ENCODE measurements around the gene AHNAK.

The AHNAK gene

DNA sequence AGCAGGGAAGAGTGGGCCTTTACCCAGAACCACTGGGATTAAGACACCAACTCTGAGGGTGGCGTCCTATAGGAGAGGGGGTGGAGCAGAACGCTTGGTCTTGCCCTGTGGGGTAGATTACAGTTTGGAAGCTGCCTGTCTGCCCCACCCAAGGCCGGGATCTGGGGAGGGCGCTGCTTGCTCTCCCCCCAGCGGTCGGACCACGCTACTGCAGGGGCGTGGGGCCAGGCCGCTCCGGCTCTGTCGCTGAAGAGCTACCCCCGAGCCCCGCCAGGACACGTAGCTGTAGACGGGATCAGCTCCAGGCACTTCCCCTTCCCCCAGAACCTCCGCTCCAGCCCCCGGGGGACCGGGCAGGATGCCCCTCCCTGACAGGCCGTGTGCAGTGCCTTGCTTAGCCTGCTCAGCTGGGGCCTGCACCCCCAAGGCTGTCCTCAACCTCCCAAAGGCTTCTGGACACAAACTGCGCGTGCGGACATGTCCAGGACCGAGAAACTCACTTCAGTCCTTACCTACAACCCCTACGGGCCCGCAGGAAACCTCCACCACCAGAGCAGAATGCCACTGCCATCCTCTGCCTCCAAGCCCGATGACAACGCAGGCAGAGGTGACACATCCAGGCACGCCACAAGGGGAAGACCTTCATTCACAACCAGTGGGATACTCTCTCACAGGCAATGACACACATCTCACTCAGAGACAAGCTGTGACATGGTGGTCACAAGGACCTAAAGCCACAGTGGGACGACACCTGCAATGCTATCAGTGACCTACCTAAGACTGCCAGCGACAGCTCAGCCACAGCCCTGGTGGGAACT lies 3.6 kb downstream of the AHNAK start:
- peaks cover 27% of the 10 kb centered on the region for H3K79me1 ChIP-seq (ENCODE audit: low read length)
- H3K18ac ChIP-seq (ENCODE audit: low read length), result peak overlapping the region; percentile 40
- H2BK120ac ChIP-seq (ENCODE audit: low read depth, low read length), result no peak overlapping the region
- H3K79me2 ChIP-seq (ENCODE audit: control insufficient read depth, insufficient read depth, low read length), result peaks cover 56% of the 10 kb centered on the region
- H3K9ac ChIP-seq (ENCODE audit: low read length), result peak overlapping the region; percentile 94
- H4K8ac ChIP-seq (ENCODE audit: low read depth, low read length), result no peak overlapping the region
- no CpG with 5 or more reads among the region's 30 CpGs for WGBS (ENCODE audit: extremely low coverage, insufficient coverage, low lambda C conversion rate)
- H3K4ac ChIP-seq (ENCODE audit: low read depth, low read length), result no peak overlapping the region
- H3K27me3 ChIP-seq (ENCODE audit: insufficient read depth, low read length, poor library complexity), result no peaks in the 10 kb centered on the region
- H3K4me2 ChIP-seq (ENCODE audit: low read length), result peak overlapping the region; percentile 60
- no peak overlapping the region for H2BK15ac ChIP-seq (replicated peaks; ENCODE audit: low read depth)
- peak overlapping the region; percentile 37 for H3K23ac ChIP-seq (ENCODE audit: low read length)
- peak overlapping the region; percentile 80 for H2AK5ac ChIP-seq (ENCODE audit: low read length)
- H3K27ac ChIP-seq (ENCODE audit: low read depth, low read length), result peak overlapping the region; percentile 17
- H3K56ac ChIP-seq (ENCODE audit: low read length), result peak overlapping the region; percentile 99
- H4K5ac ChIP-seq (ENCODE audit: low read length), result no peak overlapping the region
- no peaks in the 10 kb centered on the region for H3K36me3 ChIP-seq (ENCODE audit: control insufficient read depth, insufficient read depth, low read length)
- H3K4me1 ChIP-seq (ENCODE audit: control insufficient read depth, low read depth, low read length), result peaks cover 10% of the 10 kb centered on the region
- H2BK5ac ChIP-seq (ENCODE audit: low read length), result peak overlapping the region; percentile 13
- peak; percentile 88 for DNase-seq
- H3K4me3 ChIP-seq (ENCODE audit: low read length), result peak overlapping the region; percentile 1

DNA sequence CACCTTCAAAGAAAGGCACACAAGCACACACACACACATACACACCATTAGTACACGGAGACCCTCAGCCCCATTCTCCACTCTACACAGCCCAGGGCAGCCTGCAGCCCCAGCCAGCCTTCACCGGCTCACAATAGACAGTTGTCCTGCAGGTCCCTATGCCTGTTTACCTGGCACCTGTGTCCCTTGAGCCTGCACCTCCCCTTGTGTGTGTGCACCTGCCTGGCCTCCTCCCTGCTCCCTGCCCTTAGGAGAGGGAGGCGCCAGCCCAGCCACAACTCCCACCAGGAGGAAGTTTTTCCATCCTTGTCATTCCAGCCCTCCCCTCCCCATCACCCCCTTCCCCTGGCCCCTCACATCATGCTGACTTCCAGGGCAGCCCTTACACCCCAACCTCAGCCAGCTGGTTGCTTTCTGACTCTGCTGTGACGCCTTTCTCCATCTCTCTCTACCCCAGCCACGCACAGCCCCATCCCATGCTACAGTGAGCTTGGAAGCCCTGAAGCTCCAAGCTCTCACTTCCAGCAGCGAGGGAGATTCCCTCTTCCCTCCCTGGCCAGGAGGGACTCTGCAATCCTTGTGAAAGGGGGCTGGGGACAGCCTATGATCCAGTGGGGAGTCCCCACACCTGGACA lies 4.4 kb downstream of the AHNAK start:
- H3K4me2 ChIP-seq (ENCODE audit: low read length), result peak overlapping the region; percentile 30
- H3K36me3 ChIP-seq (ENCODE audit: control insufficient read depth, insufficient read depth, low read length), result no peaks in the 10 kb centered on the region
- no CpG with 5 or more reads among the region's 6 CpGs for WGBS (ENCODE audit: extremely low coverage, insufficient coverage, low lambda C conversion rate)
- peak overlapping the region; percentile 69 for H3K9ac ChIP-seq (ENCODE audit: low read length)
- H3K79me1 ChIP-seq (ENCODE audit: low read length), result peaks cover 27% of the 10 kb centered on the region
- no peak overlapping the region for H4K5ac ChIP-seq (ENCODE audit: low read length)
- no peak overlapping the region for H3K18ac ChIP-seq (ENCODE audit: low read length)
- no peak for DNase-seq
- peak overlapping the region; percentile 37 for H3K23ac ChIP-seq (ENCODE audit: low read length)
- no peak overlapping the region for H3K27ac ChIP-seq (ENCODE audit: low read depth, low read length)
- peak overlapping the region; percentile 82 for H3K56ac ChIP-seq (ENCODE audit: low read length)
- H2BK120ac ChIP-seq (ENCODE audit: low read depth, low read length), result no peak overlapping the region
- no peak overlapping the region for H4K8ac ChIP-seq (ENCODE audit: low read depth, low read length)
- no peak overlapping the region for H2BK15ac ChIP-seq (replicated peaks; ENCODE audit: low read depth)
- H3K4me3 ChIP-seq (ENCODE audit: low read length), result no peak overlapping the region
- H2BK5ac ChIP-seq (ENCODE audit: low read length), result peak overlapping the region; percentile 13
- H3K4me1 ChIP-seq (ENCODE audit: control insufficient read depth, low read depth, low read length), result peaks cover 6% of the 10 kb centered on the region
- peaks cover 56% of the 10 kb centered on the region for H3K79me2 ChIP-seq (ENCODE audit: control insufficient read depth, insufficient read depth, low read length)
- H3K27me3 ChIP-seq (ENCODE audit: insufficient read depth, low read length, poor library complexity), result no peaks in the 10 kb centered on the region
- H3K4ac ChIP-seq (ENCODE audit: low read depth, low read length), result no peak overlapping the region
- peak overlapping the region; percentile 80 for H2AK5ac ChIP-seq (ENCODE audit: low read length)

DNA sequence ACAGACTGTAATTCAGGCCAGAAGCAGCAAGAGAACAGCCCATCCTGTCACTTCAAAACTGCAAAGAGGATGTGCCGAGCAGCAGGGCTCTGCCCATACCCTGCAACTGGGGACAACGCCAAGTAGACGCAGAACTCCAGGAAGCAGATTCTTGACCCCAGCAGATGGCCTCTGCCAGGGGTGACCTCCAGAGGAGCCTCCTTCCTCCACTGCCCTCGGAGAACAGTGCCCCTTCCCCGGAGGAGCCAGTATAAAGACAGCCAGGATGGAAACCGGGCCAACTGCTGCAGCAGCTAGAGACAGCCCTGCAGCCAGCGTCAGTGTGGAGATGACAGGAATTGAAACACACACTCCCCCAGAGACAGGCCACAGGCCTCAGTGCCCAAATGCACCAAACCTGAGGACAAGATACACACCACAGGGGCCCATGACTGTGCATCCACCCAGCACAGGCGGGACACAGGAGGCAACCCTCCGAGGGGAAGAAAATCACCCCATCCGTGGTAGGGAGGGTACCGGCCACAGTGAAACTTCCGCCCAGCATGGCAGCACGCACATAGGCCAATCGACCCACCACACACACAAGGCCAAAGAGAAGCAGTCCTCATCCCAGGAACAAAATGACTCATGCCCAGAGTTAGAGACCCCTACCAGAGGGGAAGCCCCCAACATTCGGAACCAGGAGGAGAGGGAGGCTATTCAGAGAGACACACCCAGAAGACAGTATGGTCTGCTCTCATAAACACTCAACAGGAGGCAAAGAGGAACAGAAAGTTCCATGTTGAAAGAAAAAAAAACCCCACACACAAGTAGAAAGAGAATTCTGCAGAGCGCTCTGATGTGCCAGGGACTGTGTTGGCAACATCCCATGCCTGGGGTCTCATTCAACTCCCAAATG lies 5.6 kb downstream of the AHNAK start:
- Histone ChIP-seq H2BK120ac (ENCODE audit: low read depth, low read length) (no peak overlapping the region), H4K5ac (ENCODE audit: low read length) (no peak overlapping the region), H3K18ac (ENCODE audit: low read length) (no peak overlapping the region), H3K27ac (ENCODE audit: low read depth, low read length) (no peak overlapping the region), H3K4me1 (ENCODE audit: control insufficient read depth, low read depth, low read length) (peaks cover 6% of the 10 kb centered on the region), H3K79me2 (ENCODE audit: control insufficient read depth, insufficient read depth, low read length) (peaks cover 56% of the 10 kb centered on the region), H2AK5ac (ENCODE audit: low read length) (no peak overlapping the region), H3K27me3 (ENCODE audit: insufficient read depth, low read length, poor library complexity) (no peaks in the 10 kb centered on the region), H3K4me3 (ENCODE audit: low read length) (no peak overlapping the region), H3K9ac (ENCODE audit: low read length) (peak overlapping the region; percentile 6), H3K36me3 (ENCODE audit: control insufficient read depth, insufficient read depth, low read length) (no peaks in the 10 kb centered on the region), H3K4ac (ENCODE audit: low read depth, low read length) (no peak overlapping the region), H2BK5ac (ENCODE audit: low read length) (no peak overlapping the region), H3K56ac (ENCODE audit: low read length) (peak overlapping the region; percentile 35), H4K8ac (ENCODE audit: low read depth, low read length) (no peak overlapping the region), H3K23ac (ENCODE audit: low read length) (peak overlapping the region; percentile 32), H2BK15ac (replicated peaks; ENCODE audit: low read depth) (no peak overlapping the region), H3K4me2 (ENCODE audit: low read length) (no peak overlapping the region), H3K79me1 (ENCODE audit: low read length) (peaks cover 27% of the 10 kb centered on the region)
- DNase-seq, result no peak
- WGBS (ENCODE audit: extremely low coverage, insufficient coverage, low lambda C conversion rate), result no CpG with 5 or more reads among the region's 16 CpGs

DNA sequence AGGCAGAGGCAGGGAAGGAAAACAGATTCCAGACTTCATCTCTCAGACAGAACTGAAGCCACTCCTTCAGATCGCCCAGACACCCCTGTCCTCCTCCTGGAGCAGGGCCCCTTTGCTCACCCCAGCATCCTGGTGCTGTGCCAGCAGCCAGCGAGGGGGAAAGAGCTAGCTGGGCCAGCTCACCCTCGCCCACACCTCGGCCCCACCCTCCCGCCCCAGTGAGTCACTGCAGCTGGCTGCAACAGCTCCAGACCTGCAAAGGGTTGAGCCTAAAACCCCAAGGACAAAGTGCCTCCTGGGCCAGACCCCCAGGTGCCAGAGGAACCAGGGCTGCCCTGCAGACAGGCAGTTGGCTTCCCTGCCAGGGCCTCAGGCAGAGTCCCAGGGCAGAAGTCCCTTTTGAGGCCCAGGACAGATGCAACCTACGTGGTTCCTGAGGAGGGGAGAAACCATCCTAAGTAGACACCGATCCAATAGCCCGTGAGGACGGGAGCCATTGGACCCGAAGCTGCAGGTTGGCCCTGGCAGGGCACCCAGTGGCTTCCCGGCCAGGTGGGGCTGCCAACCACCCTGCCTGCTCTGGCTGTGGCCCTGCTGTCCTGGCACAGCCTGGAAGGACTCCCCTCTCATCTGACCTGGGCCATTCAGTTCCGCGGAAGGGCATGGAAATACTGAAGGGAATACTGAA lies 7.2 kb downstream of the AHNAK start:
- H2AK5ac ChIP-seq (ENCODE audit: low read length), result no peak overlapping the region
- peaks cover 23% of the 10 kb centered on the region for H3K79me1 ChIP-seq (ENCODE audit: low read length)
- no peak overlapping the region for H4K8ac ChIP-seq (ENCODE audit: low read depth, low read length)
- no CpG with 5 or more reads among the region's 13 CpGs for WGBS (ENCODE audit: extremely low coverage, insufficient coverage, low lambda C conversion rate)
- no peak overlapping the region for H4K5ac ChIP-seq (ENCODE audit: low read length)
- peaks cover 6% of the 10 kb centered on the region for H3K4me1 ChIP-seq (ENCODE audit: control insufficient read depth, low read depth, low read length)
- no peaks in the 10 kb centered on the region for H3K36me3 ChIP-seq (ENCODE audit: control insufficient read depth, insufficient read depth, low read length)
- no peak overlapping the region for H3K27ac ChIP-seq (ENCODE audit: low read depth, low read length)
- H3K56ac ChIP-seq (ENCODE audit: low read length), result no peak overlapping the region
- H2BK5ac ChIP-seq (ENCODE audit: low read length), result no peak overlapping the region
- no peak overlapping the region for H3K18ac ChIP-seq (ENCODE audit: low read length)
- no peak overlapping the region for H3K9ac ChIP-seq (ENCODE audit: low read length)
- DNase-seq, result no peak
- H2BK120ac ChIP-seq (ENCODE audit: low read depth, low read length), result no peak overlapping the region
- no peaks in the 10 kb centered on the region for H3K27me3 ChIP-seq (ENCODE audit: insufficient read depth, low read length, poor library complexity)
- no peak overlapping the region for H3K4me3 ChIP-seq (ENCODE audit: low read length)
- no peak overlapping the region for H3K4ac ChIP-seq (ENCODE audit: low read depth, low read length)
- H3K23ac ChIP-seq (ENCODE audit: low read length), result no peak overlapping the region
- H3K79me2 ChIP-seq (ENCODE audit: control insufficient read depth, insufficient read depth, low read length), result peaks cover 46% of the 10 kb centered on the region
- H2BK15ac ChIP-seq (replicated peaks; ENCODE audit: low read depth), result no peak overlapping the region
- no peak overlapping the region for H3K4me2 ChIP-seq (ENCODE audit: low read length)

DNA sequence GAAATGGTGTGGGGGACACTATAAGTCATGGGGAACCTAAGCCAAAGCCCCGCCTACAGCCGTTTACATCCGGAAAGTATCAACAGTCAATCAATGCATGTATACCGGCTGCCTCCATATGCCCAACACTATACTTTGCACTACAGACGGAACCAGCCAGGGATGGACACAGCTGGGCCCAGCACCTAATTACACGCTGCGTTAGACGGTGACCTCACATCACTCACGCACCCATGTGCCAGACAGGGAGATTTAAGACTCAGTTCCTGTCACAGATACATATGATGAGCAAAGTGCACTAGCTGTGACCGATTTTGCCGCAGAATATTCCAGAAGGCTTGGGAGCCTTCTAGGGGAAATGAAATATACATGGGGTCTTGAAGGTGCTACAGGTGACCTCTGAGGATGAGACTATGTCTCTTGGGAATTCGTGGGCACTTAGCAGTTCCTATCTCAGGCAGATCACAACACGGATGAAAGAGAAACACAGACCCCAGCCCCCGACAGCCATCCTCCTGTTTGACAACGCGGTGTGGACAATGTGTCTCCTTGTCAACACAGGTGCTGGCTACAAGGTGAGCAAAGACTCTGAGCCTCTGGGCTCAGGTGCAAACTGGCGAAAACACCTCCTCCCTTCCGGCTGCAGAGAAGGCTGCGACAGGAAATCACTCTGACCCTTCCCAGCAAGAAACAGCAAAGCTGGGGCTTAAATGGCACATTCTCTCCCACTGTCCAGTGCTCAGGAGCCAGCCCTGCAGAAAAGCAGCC lies 8.0 kb downstream of the AHNAK start:
- Histone ChIP-seq H4K5ac (ENCODE audit: low read length) (no peak overlapping the region), H3K4me2 (ENCODE audit: low read length) (no peak overlapping the region), H2BK15ac (replicated peaks; ENCODE audit: low read depth) (no peak overlapping the region), H3K9ac (ENCODE audit: low read length) (no peak overlapping the region), H3K79me1 (ENCODE audit: low read length) (peaks cover 22% of the 10 kb centered on the region), H3K4me1 (ENCODE audit: control insufficient read depth, low read depth, low read length) (peaks cover 6% of the 10 kb centered on the region), H3K4ac (ENCODE audit: low read depth, low read length) (no peak overlapping the region), H3K36me3 (ENCODE audit: control insufficient read depth, insufficient read depth, low read length) (no peaks in the 10 kb centered on the region), H4K8ac (ENCODE audit: low read depth, low read length) (no peak overlapping the region), H2BK5ac (ENCODE audit: low read length) (no peak overlapping the region), H2AK5ac (ENCODE audit: low read length) (no peak overlapping the region), H3K18ac (ENCODE audit: low read length) (no peak overlapping the region), H3K79me2 (ENCODE audit: control insufficient read depth, insufficient read depth, low read length) (peaks cover 41% of the 10 kb centered on the region), H3K56ac (ENCODE audit: low read length) (no peak overlapping the region), H3K27me3 (ENCODE audit: insufficient read depth, low read length, poor library complexity) (no peaks in the 10 kb centered on the region), H2BK120ac (ENCODE audit: low read depth, low read length) (no peak overlapping the region), H3K23ac (ENCODE audit: low read length) (no peak overlapping the region), H3K4me3 (ENCODE audit: low read length) (no peak overlapping the region), H3K27ac (ENCODE audit: low read depth, low read length) (no peak overlapping the region)
- DNase-seq, result no peak
- no CpG with 5 or more reads among the region's 19 CpGs for WGBS (ENCODE audit: extremely low coverage, insufficient coverage, low lambda C conversion rate)
